LNCAP (cell line): ENCODE results near the gene TBXAS1.

ENCODE experiments used
- TF ChIP-seq, protein P1 (sequence below): fragments of 450-650 bp; IDR thresholded peaks from 2 replicates; pipeline ENCODE4 v1.5.1; 2017; ENCODE audit warnings: mild to moderate bottlenecking

TBXAS1 gene

DNA sequence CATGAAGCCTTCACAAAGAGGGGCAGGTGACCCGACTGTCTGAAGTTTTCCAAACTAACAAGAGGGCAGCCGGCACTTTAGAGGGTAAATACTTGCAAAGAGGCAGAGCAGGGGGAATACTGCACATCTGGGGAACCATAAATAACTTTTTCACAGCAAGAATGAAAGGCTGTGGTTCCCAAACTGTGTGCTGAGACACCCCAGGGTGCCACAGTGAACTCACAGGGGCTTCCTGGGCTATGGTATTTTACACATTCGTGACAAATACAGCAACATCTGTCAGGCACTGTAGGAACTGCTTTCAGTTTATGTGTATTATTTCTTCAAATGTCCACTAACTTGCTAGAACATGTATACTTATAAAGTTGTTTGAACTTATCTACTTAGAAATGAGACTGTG is 67.2 kb downstream of the TBXAS1 start:
- TF ChIP-seq, protein P1, sequence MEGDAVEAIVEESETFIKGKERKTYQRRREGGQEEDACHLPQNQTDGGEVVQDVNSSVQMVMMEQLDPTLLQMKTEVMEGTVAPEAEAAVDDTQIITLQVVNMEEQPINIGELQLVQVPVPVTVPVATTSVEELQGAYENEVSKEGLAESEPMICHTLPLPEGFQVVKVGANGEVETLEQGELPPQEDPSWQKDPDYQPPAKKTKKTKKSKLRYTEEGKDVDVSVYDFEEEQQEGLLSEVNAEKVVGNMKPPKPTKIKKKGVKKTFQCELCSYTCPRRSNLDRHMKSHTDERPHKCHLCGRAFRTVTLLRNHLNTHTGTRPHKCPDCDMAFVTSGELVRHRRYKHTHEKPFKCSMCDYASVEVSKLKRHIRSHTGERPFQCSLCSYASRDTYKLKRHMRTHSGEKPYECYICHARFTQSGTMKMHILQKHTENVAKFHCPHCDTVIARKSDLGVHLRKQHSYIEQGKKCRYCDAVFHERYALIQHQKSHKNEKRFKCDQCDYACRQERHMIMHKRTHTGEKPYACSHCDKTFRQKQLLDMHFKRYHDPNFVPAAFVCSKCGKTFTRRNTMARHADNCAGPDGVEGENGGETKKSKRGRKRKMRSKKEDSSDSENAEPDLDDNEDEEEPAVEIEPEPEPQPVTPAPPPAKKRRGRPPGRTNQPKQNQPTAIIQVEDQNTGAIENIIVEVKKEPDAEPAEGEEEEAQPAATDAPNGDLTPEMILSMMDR, result no peak

DNA sequence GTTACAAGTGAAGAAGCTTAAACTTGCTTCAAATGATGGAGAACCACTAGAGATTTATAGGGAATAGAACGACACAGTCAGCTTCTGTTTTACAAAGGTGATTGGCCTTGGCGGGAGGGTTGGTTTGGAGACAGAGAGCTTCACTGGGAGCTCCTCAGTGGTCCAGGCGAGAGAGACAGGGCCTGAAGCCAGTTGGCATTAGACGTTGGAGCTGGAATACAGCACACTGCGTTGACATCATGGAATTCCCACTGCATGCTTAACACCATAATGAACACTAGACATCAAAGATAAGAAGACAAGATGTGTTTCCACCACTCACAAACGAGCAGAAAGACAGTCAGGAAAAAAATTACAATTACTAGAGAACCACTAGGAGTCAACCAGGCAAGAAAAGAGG is 67.8 kb downstream of the TBXAS1 start:
- TF ChIP-seq, protein P1, result no peak

DNA sequence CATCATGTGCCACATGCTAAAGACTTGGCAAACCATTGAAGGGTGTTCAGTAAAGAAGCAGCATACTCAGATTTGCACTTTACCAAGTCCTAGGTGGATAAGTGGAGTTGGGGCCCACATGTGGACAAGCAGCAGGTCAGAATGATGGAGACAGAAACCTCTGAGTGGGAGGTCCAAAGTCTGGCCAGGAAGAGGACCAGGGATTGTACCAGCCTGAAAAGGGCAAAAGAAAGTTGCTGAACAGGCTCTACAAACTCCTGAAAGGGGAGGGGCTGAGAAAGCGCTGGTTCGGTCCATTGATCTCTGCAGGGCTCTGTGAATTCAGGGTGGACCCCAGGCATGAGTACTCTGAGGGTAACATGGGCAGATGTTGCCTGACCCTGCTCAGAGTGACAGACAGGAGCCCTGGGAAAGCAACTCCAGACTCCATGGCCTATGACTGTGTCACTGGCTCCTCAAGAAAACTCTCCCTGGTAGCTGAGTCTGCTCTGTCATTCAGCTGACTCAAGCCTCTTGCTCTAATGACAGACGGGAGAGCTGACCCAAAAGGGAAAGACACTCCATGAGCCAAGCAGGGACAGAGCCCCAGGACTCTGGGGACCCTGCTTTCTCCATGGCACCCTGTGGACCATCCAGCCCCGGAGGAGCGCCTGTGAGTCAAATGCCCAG is 68.5 kb downstream of the TBXAS1 start:
- TF ChIP-seq, protein P1, result no peak

DNA sequence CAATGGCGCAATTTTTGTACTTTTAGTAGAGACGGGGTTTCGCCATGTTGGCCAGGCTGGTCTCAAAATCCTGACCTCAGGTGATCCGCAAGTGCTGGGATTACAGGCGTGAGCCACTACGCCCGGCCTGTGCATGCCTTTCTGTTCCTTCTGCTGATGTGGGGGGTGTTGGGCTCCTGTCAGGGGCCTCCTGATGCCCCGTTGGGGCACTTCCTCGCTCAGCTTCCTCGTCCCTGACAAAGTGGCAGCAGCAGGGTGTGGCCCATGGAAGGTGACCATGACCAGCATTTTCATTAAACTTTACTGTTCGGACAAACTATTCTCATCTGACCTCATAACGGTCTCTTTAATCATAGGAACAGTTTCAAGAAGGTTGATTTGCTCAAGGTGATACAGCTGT is 69.4 kb downstream of the TBXAS1 start:
- TF ChIP-seq, protein P1, result no peak

DNA sequence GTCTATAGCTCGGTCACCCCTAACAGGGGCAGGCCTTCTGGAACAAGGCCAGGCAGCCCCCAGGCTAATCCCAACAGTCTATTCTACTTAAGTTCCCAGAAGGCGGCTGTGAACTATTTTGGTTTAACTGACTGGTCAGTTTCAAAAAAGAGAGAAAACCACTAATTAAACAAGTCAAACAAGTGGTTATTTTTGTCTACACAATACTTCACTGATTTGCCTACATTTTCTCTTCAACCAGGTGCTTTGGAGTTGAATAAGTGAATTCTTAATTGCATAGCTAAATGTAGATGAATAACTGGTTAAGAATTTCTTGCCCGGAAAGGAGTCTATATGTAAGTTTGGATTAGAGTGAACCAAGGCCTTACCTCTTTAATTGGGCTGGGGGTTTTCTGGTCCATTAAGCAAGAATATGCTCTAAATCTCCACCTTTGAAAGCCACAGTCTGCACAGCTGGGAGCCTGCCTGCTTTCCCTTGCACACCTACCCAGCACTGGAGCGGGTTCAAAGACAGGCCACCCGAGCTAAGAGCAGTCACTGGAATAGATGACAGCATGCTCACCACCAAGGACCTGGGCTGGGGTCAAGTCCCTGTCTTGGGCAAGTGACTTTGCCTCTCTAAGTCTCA is 70.4 kb downstream of the TBXAS1 start:
- TF ChIP-seq, protein P1, result no peak

DNA sequence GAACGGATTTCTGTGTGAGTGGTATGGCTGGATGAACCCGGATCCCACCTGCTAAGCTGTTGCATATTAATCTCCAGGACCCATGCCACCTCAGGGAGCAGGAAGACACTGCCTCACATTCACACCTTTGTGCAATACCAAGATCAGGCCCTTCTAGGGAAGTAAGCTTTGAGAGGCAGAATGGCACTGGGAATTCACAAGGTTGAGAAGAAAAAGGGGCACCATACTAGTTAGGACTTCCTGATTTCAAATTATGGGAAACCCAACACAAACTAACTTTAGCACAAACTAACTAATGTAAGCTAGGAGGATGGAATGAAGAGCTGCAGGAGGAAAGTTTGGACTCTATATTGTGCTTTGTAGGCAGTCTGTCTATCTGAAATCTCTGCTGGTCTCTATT is 71.3 kb downstream of the TBXAS1 start:
- TF ChIP-seq, protein P1, result no peak

DNA sequence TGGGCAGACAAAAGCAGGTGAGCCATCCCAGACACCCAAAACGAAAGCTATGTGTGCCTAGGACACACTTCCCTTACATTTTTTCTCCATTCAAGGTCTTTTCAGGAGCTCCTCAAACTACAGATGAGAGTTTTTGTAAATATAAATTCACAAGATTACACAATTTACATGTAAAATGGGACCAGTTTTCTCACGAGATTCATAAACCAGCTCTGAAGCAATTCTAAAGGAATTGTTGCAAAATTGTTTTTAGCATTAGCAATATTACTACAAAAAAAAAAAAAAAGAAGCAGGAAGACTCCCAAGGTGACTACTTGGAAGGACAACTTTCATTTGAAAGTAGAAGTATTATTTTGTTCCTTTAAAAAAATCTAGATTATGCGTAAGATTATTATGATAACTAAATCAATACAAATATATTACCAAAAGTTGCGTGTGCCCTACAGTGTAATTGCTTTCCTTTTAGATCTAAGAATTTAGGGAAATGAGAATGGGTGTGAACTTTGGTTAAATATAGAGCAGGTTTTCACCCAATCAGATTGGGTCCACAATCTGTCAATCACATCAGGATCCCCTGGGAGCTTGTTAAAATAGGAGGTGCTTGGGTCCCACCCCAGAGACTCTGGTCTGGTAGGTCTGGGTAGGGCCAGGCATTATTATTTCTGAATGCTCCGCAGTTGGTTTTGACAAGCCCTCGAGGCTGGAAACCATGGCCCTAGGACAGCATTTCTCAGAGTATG is 72.2 kb downstream of the TBXAS1 start:
- TF ChIP-seq, protein P1, result no peak
